WTC11 (cell line): ENCODE data around the gene SH3GL1. TPM values are rescaled to one million over a fixed set of nuclear protein-coding genes. Genes with fewer than 3 reads are reported as not detected.

Experiments used
- ATAC-seq: fragments of 200-7000 bp; cut with Tn5 transposase; 2 replicates; pipeline ENCODE4 v1.10.0; 2021; ENCODE audit warnings: mild to moderate bottlenecking, moderate library complexity
- CTCF ChIA-PET: fragments of 300-600 bp; sonication (Branson Sonifier 250); formaldehyde crosslinking; loops from one replicate; lab custom pipeline; 2021; ENCODE audit warnings: antibody characterized with exemption; lab: Charles Lee
- POLR2A ChIA-PET: fragments of 350-600 bp; sonication (Branson Sonifier 250); formaldehyde crosslinking; loops from one replicate; lab custom pipeline; 2021; ENCODE audit warnings: antibody characterized with exemption; lab: Charles Lee
- DNase-seq: peaks from one replicate; pipeline ENCODE4 v3.0.0; 2021; ENCODE audit warnings: low spot score
- H3K27ac Mint-ChIP-seq: 2 replicates; pipeline ENCODE4 v1.8.0; 2021; ENCODE audit warnings: mixed read lengths
- H3K27me3 Mint-ChIP-seq: 2 replicates; pipeline ENCODE4 v1.8.0; 2021; ENCODE audit warnings: low read depth, mild to moderate bottlenecking, moderate library complexity, mixed read lengths
- H3K36me3 Mint-ChIP-seq: 2 replicates; pipeline ENCODE4 v1.8.0; 2021; ENCODE audit warnings: mixed read lengths
- H3K4me1 Mint-ChIP-seq: 2 replicates; pipeline ENCODE4 v1.8.0; 2022; ENCODE audit warnings: mixed read lengths
- H3K4me3 Mint-ChIP-seq: 2 replicates; pipeline ENCODE4 v1.8.0; 2021; ENCODE audit warnings: mild to moderate bottlenecking, moderate library complexity, mixed read lengths
- H3K9me3 Mint-ChIP-seq: 2 replicates; pipeline ENCODE4 v1.8.0; 2021; ENCODE audit warnings: mixed read lengths
- CBFB ChIP-seq: sonication (generic); formaldehyde crosslinking; IDR thresholded peaks from 2 replicates; pipeline ENCODE4 v1.8.1; 2022; ENCODE audit warnings: mild to moderate bottlenecking, low read depth, missing genetic modification reagents
- CREB1 ChIP-seq: sonication (generic); formaldehyde crosslinking; IDR thresholded peaks from 2 replicates; pipeline ENCODE4 v1.8.0; 2023; ENCODE audit warnings: mild to moderate bottlenecking, missing genetic modification reagents
- EMX1 ChIP-seq: fragments of 250-450 bp; sonication (Bioruptor Pico); IDR thresholded peaks from 2 replicates; pipeline ENCODE4 v1.8.0; 2021; ENCODE audit warnings: mild to moderate bottlenecking
- ETV6 ChIP-seq: sonication (generic); formaldehyde crosslinking; IDR thresholded peaks from 2 replicates; pipeline ENCODE4 v1.8.1; 2022; ENCODE audit warnings: mild to moderate bottlenecking, missing genetic modification reagents
- FOXK1 ChIP-seq: sonication (generic); formaldehyde crosslinking; IDR thresholded peaks from 2 replicates; pipeline ENCODE4 v1.8.0; 2022; ENCODE audit warnings: mild to moderate bottlenecking, moderate library complexity, missing genetic modification reagents
- GTF2I ChIP-seq: fragments of 250-450 bp; sonication (Bioruptor Pico); conservative IDR thresholded peaks from 2 replicates; pipeline ENCODE4 v1.4.0; 2021; ENCODE audit warnings: mild to moderate bottlenecking
- IRF1 ChIP-seq: sonication (generic); formaldehyde crosslinking; IDR thresholded peaks from 2 replicates; pipeline ENCODE4 v1.8.0; 2023; ENCODE audit warnings: missing genetic modification reagents
- MYBL2 ChIP-seq: sonication (generic); formaldehyde crosslinking; IDR thresholded peaks from 2 replicates; pipeline ENCODE4 v1.8.1; 2023; ENCODE audit warnings: mild to moderate bottlenecking, moderate library complexity, missing genetic modification reagents
- NR2C2 ChIP-seq: sonication (generic); formaldehyde crosslinking; IDR thresholded peaks from 2 replicates; pipeline ENCODE4 v1.8.0; 2022; ENCODE audit warnings: mild to moderate bottlenecking, missing genetic modification reagents
- PRRX2 ChIP-seq: fragments of 250-450 bp; sonication (Bioruptor Pico); IDR thresholded peaks from 2 replicates; pipeline ENCODE4 v1.8.0; 2021; ENCODE audit warnings: mild to moderate bottlenecking
- SOX15 ChIP-seq: fragments of 250-450 bp; sonication (Bioruptor Pico); IDR thresholded peaks from 2 replicates; pipeline ENCODE4 v1.9.0; 2021; ENCODE audit warnings: mild to moderate bottlenecking
- TCF7 ChIP-seq: sonication (generic); formaldehyde crosslinking; IDR thresholded peaks from 2 replicates; pipeline ENCODE4 v1.8.0; 2022; ENCODE audit warnings: mild to moderate bottlenecking, low read depth, missing genetic modification reagents, moderate library complexity
- TEAD1 ChIP-seq: sonication (generic); formaldehyde crosslinking; IDR thresholded peaks from 2 replicates; pipeline ENCODE4 v1.8.0; 2022; ENCODE audit warnings: mild to moderate bottlenecking, missing genetic modification reagents
- USF1 ChIP-seq: sonication (generic); formaldehyde crosslinking; IDR thresholded peaks from 2 replicates; pipeline ENCODE4 v1.8.0; 2022; ENCODE audit warnings: mild to moderate bottlenecking, missing genetic modification reagents
- ZNF121 ChIP-seq: sonication (generic); formaldehyde crosslinking; IDR thresholded peaks from 2 replicates; pipeline ENCODE4 v1.8.0; 2023; ENCODE audit warnings: missing genetic modification reagents
- ZNF281 ChIP-seq: sonication (generic); formaldehyde crosslinking; IDR thresholded peaks from 2 replicates; pipeline ENCODE4 v1.8.0; 2023; ENCODE audit warnings: mild to moderate bottlenecking, missing genetic modification reagents
- ZSCAN18 ChIP-seq: fragments of 250-450 bp; sonication (Bioruptor Pico); IDR thresholded peaks from 2 replicates; pipeline ENCODE4 v2.1.2; 2022; ENCODE audit warnings: mild to moderate bottlenecking, moderate library complexity
- total RNA-seq: library from RNA; stranded (reverse); gene quantifications from 3 replicates; pipeline ENCODE4 v1.2.3, GENCODE V29; 2021
- TF ChIP-seq, protein P1 (sequence below): fragments of 250-450 bp; sonication (Bioruptor Pico); IDR thresholded peaks from 2 replicates; pipeline ENCODE4 v1.9.0; 2021; ENCODE audit warnings: mild to moderate bottlenecking, borderline replicate concordance
- TF ChIP-seq, protein P2 (sequence below): sonication (generic); formaldehyde crosslinking; IDR thresholded peaks from 2 replicates; pipeline ENCODE4 v1.8.0; 2023; ENCODE audit warnings: missing genetic modification reagents, mild to moderate bottlenecking, borderline replicate concordance
- TF ChIP-seq, protein P3 (sequence below): sonication (generic); formaldehyde crosslinking; IDR thresholded peaks from 2 replicates; pipeline ENCODE4 v1.8.1; 2022; ENCODE audit warnings: mild to moderate bottlenecking, missing genetic modification reagents, moderate library complexity, borderline replicate concordance

Gene SH3GL1
- total RNA-seq, 1 experiment from 2014 or later: 109 TPM

GRCh38 chr19:4327252-4327876 lies 73.0 kb downstream of the SH3GL1 start (continued):
- TF ChIP-seq, protein P1, sequence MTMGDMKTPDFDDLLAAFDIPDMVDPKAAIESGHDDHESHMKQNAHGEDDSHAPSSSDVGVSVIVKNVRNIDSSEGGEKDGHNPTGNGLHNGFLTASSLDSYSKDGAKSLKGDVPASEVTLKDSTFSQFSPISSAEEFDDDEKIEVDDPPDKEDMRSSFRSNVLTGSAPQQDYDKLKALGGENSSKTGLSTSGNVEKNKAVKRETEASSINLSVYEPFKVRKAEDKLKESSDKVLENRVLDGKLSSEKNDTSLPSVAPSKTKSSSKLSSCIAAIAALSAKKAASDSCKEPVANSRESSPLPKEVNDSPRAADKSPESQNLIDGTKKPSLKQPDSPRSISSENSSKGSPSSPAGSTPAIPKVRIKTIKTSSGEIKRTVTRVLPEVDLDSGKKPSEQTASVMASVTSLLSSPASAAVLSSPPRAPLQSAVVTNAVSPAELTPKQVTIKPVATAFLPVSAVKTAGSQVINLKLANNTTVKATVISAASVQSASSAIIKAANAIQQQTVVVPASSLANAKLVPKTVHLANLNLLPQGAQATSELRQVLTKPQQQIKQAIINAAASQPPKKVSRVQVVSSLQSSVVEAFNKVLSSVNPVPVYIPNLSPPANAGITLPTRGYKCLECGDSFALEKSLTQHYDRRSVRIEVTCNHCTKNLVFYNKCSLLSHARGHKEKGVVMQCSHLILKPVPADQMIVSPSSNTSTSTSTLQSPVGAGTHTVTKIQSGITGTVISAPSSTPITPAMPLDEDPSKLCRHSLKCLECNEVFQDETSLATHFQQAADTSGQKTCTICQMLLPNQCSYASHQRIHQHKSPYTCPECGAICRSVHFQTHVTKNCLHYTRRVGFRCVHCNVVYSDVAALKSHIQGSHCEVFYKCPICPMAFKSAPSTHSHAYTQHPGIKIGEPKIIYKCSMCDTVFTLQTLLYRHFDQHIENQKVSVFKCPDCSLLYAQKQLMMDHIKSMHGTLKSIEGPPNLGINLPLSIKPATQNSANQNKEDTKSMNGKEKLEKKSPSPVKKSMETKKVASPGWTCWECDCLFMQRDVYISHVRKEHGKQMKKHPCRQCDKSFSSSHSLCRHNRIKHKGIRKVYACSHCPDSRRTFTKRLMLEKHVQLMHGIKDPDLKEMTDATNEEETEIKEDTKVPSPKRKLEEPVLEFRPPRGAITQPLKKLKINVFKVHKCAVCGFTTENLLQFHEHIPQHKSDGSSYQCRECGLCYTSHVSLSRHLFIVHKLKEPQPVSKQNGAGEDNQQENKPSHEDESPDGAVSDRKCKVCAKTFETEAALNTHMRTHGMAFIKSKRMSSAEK (CRISPR knock-in tag): no peak
- TF ChIP-seq FOXK1 (CRISPR knock-in tag) (peak; percentile 51; the same call in 1 of the 2 replicates), ZSCAN18 (no peak), IRF1 (CRISPR knock-in tag) (no peak), MYBL2 (CRISPR knock-in tag) (no peak), NR2C2 (CRISPR knock-in tag) (no peak), CBFB (CRISPR knock-in tag) (no peak), SOX15 (CRISPR knock-in tag) (no peak), USF1 (CRISPR knock-in tag) (peak; percentile 48; the same call in 1 of the 2 replicates), PRRX2 (CRISPR knock-in tag) (no peak)

DNA sequence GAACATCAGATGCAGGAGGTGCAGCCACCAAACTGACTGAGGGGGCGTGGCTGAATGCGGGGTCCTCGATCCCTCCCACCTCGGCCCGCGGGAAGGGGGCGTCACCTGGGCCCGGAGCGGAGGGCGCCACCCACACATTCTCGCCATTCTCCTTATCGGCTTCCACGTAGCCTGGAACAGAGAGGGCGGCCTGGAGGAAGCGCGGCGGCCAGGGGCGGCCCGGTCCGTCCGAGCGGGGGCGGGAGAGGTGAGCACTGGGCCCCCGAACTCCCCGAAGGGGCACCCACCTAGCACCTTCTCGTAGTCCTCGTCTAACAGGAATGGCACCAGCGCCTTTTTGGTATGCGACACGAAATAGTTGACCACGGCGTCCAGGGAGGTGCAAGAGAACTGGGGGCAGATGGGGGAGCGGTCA lies 73.5 kb downstream of the SH3GL1 start:
- peaks cover 3% of the 10 kb centered on the region for H3K27me3 Mint-ChIP-seq
- 0 out of 2 replicates have a peak, but pooled peaks cover 3% of the 10 kb centered on the region for H3K36me3 Mint-ChIP-seq
- no peaks in the 10 kb centered on the region for H3K9me3 Mint-ChIP-seq
- H3K4me1 Mint-ChIP-seq: peaks cover 12% of the 10 kb centered on the region
- TF ChIP-seq TEAD1 (no peak), GTF2I (CRISPR knock-in tag) (0 out of 2 replicates have a peak, but pooled peaks have one; percentile 20), ZNF121 (CRISPR knock-in tag) (no peak), EMX1 (CRISPR knock-in tag) (peak; percentile 22; the same call in 1 of the 2 replicates), ZNF281 (CRISPR knock-in tag) (no peak), ETV6 (CRISPR knock-in tag) (peak; percentile 59; the same call in 1 of the 2 replicates), TCF7 (CRISPR knock-in tag) (no peak), CREB1 (CRISPR knock-in tag) (no peak)
- TF ChIP-seq, protein P2, sequence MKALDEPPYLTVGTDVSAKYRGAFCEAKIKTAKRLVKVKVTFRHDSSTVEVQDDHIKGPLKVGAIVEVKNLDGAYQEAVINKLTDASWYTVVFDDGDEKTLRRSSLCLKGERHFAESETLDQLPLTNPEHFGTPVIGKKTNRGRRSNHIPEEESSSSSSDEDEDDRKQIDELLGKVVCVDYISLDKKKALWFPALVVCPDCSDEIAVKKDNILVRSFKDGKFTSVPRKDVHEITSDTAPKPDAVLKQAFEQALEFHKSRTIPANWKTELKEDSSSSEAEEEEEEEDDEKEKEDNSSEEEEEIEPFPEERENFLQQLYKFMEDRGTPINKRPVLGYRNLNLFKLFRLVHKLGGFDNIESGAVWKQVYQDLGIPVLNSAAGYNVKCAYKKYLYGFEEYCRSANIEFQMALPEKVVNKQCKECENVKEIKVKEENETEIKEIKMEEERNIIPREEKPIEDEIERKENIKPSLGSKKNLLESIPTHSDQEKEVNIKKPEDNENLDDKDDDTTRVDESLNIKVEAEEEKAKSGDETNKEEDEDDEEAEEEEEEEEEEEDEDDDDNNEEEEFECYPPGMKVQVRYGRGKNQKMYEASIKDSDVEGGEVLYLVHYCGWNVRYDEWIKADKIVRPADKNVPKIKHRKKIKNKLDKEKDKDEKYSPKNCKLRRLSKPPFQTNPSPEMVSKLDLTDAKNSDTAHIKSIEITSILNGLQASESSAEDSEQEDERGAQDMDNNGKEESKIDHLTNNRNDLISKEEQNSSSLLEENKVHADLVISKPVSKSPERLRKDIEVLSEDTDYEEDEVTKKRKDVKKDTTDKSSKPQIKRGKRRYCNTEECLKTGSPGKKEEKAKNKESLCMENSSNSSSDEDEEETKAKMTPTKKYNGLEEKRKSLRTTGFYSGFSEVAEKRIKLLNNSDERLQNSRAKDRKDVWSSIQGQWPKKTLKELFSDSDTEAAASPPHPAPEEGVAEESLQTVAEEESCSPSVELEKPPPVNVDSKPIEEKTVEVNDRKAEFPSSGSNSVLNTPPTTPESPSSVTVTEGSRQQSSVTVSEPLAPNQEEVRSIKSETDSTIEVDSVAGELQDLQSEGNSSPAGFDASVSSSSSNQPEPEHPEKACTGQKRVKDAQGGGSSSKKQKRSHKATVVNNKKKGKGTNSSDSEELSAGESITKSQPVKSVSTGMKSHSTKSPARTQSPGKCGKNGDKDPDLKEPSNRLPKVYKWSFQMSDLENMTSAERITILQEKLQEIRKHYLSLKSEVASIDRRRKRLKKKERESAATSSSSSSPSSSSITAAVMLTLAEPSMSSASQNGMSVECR: no peak
- TF ChIP-seq, protein P3, sequence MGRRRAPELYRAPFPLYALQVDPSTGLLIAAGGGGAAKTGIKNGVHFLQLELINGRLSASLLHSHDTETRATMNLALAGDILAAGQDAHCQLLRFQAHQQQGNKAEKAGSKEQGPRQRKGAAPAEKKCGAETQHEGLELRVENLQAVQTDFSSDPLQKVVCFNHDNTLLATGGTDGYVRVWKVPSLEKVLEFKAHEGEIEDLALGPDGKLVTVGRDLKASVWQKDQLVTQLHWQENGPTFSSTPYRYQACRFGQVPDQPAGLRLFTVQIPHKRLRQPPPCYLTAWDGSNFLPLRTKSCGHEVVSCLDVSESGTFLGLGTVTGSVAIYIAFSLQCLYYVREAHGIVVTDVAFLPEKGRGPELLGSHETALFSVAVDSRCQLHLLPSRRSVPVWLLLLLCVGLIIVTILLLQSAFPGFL (CRISPR knock-in tag): no peak
- ChIA-PET POLR2A (no interaction called here), CTCF (interaction anchor here (1.4 kb wide), 1 partner anchor 60 kb away, joined by 8 read pairs; no protein-coding TSS in a partner anchor)
- DNase-seq (peak; percentile 85), ATAC-seq (peak; percentile 1; the same call in 1 of the 2 replicates)
- peak overlapping the region; percentile 94 for H3K27ac Mint-ChIP-seq
- H3K4me3 Mint-ChIP-seq: peak overlapping the region; percentile 76
